HEK293 (cell line): Measurements from ENCODE around the gene SH2D4B.

Source experiments
- CTCF ChIA-PET: fragments of 350-600 bp; formaldehyde crosslinking; extraction: SDS; loops from one replicate; lab custom pipeline; 2021; ENCODE audit warnings: antibody characterized with exemption; lab: Yijun Ruan, JAX
- POLR2A ChIA-PET: fragments of 300-600 bp; formaldehyde crosslinking; extraction: SDS; loops from one replicate; lab custom pipeline; 2020; ENCODE audit warnings: antibody characterized with exemption, inconsistent platforms; lab: Yijun Ruan, JAX
- H3K27ac ChIP-seq: fragments of 200-500 bp; sonication (Bioruptor generic); 2 replicates; pipeline ENCODE4 v1.5.1; 2014; ENCODE audit warnings: low read depth, low read length, control low read depth, inconsistent platforms; ENCODE audit errors: extremely low read depth
- H3K36me3 ChIP-seq, 2 experiments: fragments of 200-500 bp in 1 of 2; sonication (Bioruptor generic) in 1 of 2; 1 replicate in 1 of 2; 2 replicates in 1 of 2; pipeline ENCODE4 v1.5.1; 2014 to 2017; ENCODE audit warnings: inconsistent platforms in 2 of 2, low read length in 2 of 2; ENCODE audit not compliant: control insufficient read depth in 2 of 2, insufficient read depth in 1 of 2
- H3K4me1 ChIP-seq: fragments of 200-500 bp; sonication (Bioruptor generic); 2 replicates; pipeline ENCODE4 v1.5.1; 2014; ENCODE audit warnings: mild to moderate bottlenecking, low read length, inconsistent platforms; ENCODE audit not compliant: control insufficient read depth, insufficient read depth
- H3K4me3 ChIP-seq: 2 replicates; pipeline ENCODE4 v1.5.1; 2011; ENCODE audit warnings: low read depth, mild to moderate bottlenecking, control low read depth, low read length, moderate library complexity
- H3K9me3 ChIP-seq: fragments of 200-500 bp; sonication (Bioruptor generic); 2 replicates; pipeline ENCODE4 v1.5.1; 2014; ENCODE audit warnings: low read depth, low read length, inconsistent platforms; ENCODE audit not compliant: control insufficient read depth, insufficient read depth
- BCL11A ChIP-seq: fragments of 450-650 bp; formaldehyde crosslinking; IDR thresholded peaks from 2 replicates; pipeline ENCODE4 v1.5.1; 2016; ENCODE audit warnings: low read depth, missing biosample characterization, missing genetic modification characterization
- GFI1B ChIP-seq: fragments of 450-650 bp; formaldehyde crosslinking; IDR thresholded peaks from 2 replicates; pipeline ENCODE4 v1.5.1; 2016; ENCODE audit warnings: missing biosample characterization, missing genetic modification characterization
- HOXC10 ChIP-seq: sonication (generic); formaldehyde crosslinking; IDR thresholded peaks from 2 replicates; pipeline ENCODE4 v1.8.1; 2023; ENCODE audit warnings: mild to moderate bottlenecking, missing genetic modification reagents
- KLF7 ChIP-seq: fragments of 450-650 bp; formaldehyde crosslinking; IDR thresholded peaks from 2 replicates; pipeline ENCODE4 v1.5.1; 2016; ENCODE audit warnings: missing biosample characterization, missing genetic modification characterization, borderline replicate concordance
- MYNN ChIP-seq: fragments of 450-650 bp; formaldehyde crosslinking; IDR thresholded peaks from 2 replicates; pipeline ENCODE4 v1.5.1; 2016; ENCODE audit warnings: missing biosample characterization, missing genetic modification characterization, borderline replicate concordance
- MZF1 ChIP-seq: fragments of 450-650 bp; formaldehyde crosslinking; IDR thresholded peaks from 2 replicates; pipeline ENCODE4 v1.5.1; 2017; ENCODE audit warnings: missing biosample characterization, missing genetic modification characterization, borderline replicate concordance
- ZEB2 ChIP-seq: fragments of 450-650 bp; formaldehyde crosslinking; IDR thresholded peaks from 2 replicates; pipeline ENCODE4 v1.5.1; 2016; ENCODE audit warnings: missing biosample characterization, missing genetic modification characterization
- ZNF133 ChIP-seq: fragments of 450-650 bp; formaldehyde crosslinking; IDR thresholded peaks from 2 replicates; pipeline ENCODE4 v1.5.1; 2016; ENCODE audit warnings: missing biosample characterization, missing genetic modification characterization
- ZNF214 ChIP-seq: fragments of 450-650 bp; formaldehyde crosslinking; IDR thresholded peaks from 2 replicates; pipeline ENCODE4 v1.5.1; 2017; ENCODE audit warnings: missing biosample characterization, mild to moderate bottlenecking, missing genetic modification characterization, borderline replicate concordance
- ZNF239 ChIP-seq: fragments of 450-650 bp; formaldehyde crosslinking; IDR thresholded peaks from 2 replicates; pipeline ENCODE4 v1.5.1; 2016; ENCODE audit warnings: missing biosample characterization, missing genetic modification characterization
- ZNF423 ChIP-seq: fragments of 450-650 bp; formaldehyde crosslinking; IDR thresholded peaks from 2 replicates; pipeline ENCODE4 v1.5.1; 2016; ENCODE audit warnings: missing biosample characterization, missing genetic modification characterization
- ZNF48 ChIP-seq: fragments of 450-650 bp; formaldehyde crosslinking; IDR thresholded peaks from 2 replicates; pipeline ENCODE4 v1.5.1; 2016; ENCODE audit warnings: missing biosample characterization, missing genetic modification characterization
- ZNF501 ChIP-seq: fragments of 450-650 bp; formaldehyde crosslinking; IDR thresholded peaks from 2 replicates; pipeline ENCODE4 v1.5.1; 2016; ENCODE audit warnings: missing biosample characterization, missing genetic modification characterization
- ZNF510 ChIP-seq: fragments of 450-650 bp; formaldehyde crosslinking; IDR thresholded peaks from 2 replicates; pipeline ENCODE4 v1.5.1; 2018; ENCODE audit warnings: mild to moderate bottlenecking, missing genetic modification characterization, missing biosample characterization; ENCODE audit not compliant: insufficient replicate concordance
- ZNF561 ChIP-seq: fragments of 450-650 bp; IDR thresholded peaks from 2 replicates; pipeline ENCODE4 v1.5.1; 2018; ENCODE audit warnings: missing biosample characterization, missing genetic modification characterization, borderline replicate concordance
- ZNF626 ChIP-seq: fragments of 450-650 bp; sonication (Bioruptor Pico); formaldehyde crosslinking; IDR thresholded peaks from 2 replicates; pipeline ENCODE4 v1.5.1; 2018; ENCODE audit warnings: missing biosample characterization, missing genetic modification characterization, inconsistent platforms
- ZNF677 ChIP-seq: fragments of 450-650 bp; IDR thresholded peaks from 2 replicates; pipeline ENCODE4 v1.5.0; 2018; ENCODE audit warnings: missing biosample characterization, mild to moderate bottlenecking, missing genetic modification characterization, moderate library complexity
- ZNF747 ChIP-seq: fragments of 450-650 bp; formaldehyde crosslinking; IDR thresholded peaks from 2 replicates; pipeline ENCODE4 v1.5.1; 2016; ENCODE audit warnings: missing biosample characterization, missing genetic modification characterization
- ZSCAN16 ChIP-seq: fragments of 450-650 bp; formaldehyde crosslinking; IDR thresholded peaks from 2 replicates; pipeline ENCODE4 v1.5.1; 2016; ENCODE audit warnings: missing biosample characterization, missing genetic modification characterization
- TF ChIP-seq, protein P1 (sequence below): sonication (generic); formaldehyde crosslinking; IDR thresholded peaks from 2 replicates; pipeline ENCODE4 v1.8.1; 2022; ENCODE audit warnings: mild to moderate bottlenecking, moderate library complexity, missing genetic modification reagents
- TF ChIP-seq, protein P2 (sequence below): fragments of 450-650 bp; formaldehyde crosslinking; IDR thresholded peaks from 2 replicates; pipeline ENCODE4 v1.5.1; 2017; ENCODE audit warnings: missing biosample characterization, mild to moderate bottlenecking, missing genetic modification characterization, moderate library complexity
- TF ChIP-seq, protein P3 (sequence below): fragments of 450-650 bp; formaldehyde crosslinking; IDR thresholded peaks from 2 replicates; pipeline ENCODE4 v1.5.1; 2016; ENCODE audit warnings: missing biosample characterization, missing genetic modification characterization
- TF ChIP-seq, protein P4 (sequence below): fragments of 450-650 bp; formaldehyde crosslinking; IDR thresholded peaks from 2 replicates; pipeline ENCODE4 v1.5.1; 2016; ENCODE audit warnings: missing biosample characterization, missing genetic modification characterization
- TF ChIP-seq, protein P5 (sequence below): fragments of 450-650 bp; formaldehyde crosslinking; IDR thresholded peaks from 2 replicates; pipeline ENCODE4 v1.5.1; 2016; ENCODE audit warnings: missing biosample characterization, missing genetic modification characterization

Gene SH2D4B

DNA sequence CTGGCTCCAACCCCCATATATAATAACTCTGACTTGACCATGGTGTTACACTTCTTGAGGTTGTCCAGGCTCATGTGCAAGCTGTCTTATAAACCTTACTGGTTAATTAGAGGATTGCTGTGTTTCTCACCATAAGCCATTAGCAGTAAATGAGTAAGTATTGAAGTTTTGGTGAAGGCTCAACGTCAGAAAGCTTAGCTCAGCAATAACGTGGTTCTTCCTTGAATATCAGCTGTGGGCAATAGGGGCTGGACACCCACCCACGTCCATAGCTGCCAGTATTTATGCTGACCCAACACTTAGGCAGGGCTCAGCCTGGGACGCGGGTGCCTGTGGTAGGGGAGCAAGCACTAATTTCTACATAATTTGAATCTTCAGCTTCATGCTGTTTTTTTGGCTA is 134.1 kb downstream of the SH2D4B start:
- Histone ChIP-seq H3K4me1 (no peaks in the 10 kb centered on the region), H3K27ac (no peak overlapping the region), H3K4me3 (no peak overlapping the region), H3K9me3 (no peaks in the 10 kb centered on the region), H3K36me3 (no peaks in the 10 kb centered on the region)
- ChIA-PET POLR2A (no interaction called here), CTCF (interaction anchor here (0.9 to 6.7 kb wide), 3 partner anchors 9 to 273 kb away, joined by 4 to 58 read pairs (median 7); no protein-coding TSS in a partner anchor)
- TF ChIP-seq MYNN (tag by site-specific recombination) (no peak), ZNF48 (tag by site-specific recombination) (no peak), BCL11A (tag by site-specific recombination) (no peak), ZNF626 (tag by site-specific recombination) (no peak), ZEB2 (no peak), ZNF214 (no peak), ZNF510 (tag by site-specific recombination) (no peak), ZNF423 (tag by site-specific recombination) (no peak), KLF7 (tag by site-specific recombination) (no peak), ZNF747 (tag by site-specific recombination) (no peak), ZNF239 (tag by site-specific recombination) (no peak), ZNF501 (tag by site-specific recombination) (no peak), ZNF561 (tag by site-specific recombination) (no peak), MZF1 (tag by site-specific recombination) (no peak)
- TF ChIP-seq, protein P1, sequence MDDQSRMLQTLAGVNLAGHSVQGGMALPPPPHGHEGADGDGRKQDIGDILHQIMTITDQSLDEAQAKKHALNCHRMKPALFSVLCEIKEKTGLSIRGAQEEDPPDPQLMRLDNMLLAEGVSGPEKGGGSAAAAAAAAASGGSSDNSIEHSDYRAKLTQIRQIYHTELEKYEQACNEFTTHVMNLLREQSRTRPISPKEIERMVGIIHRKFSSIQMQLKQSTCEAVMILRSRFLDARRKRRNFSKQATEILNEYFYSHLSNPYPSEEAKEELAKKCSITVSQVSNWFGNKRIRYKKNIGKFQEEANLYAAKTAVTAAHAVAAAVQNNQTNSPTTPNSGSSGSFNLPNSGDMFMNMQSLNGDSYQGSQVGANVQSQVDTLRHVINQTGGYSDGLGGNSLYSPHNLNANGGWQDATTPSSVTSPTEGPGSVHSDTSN (CRISPR knock-in tag): no peak

DNA sequence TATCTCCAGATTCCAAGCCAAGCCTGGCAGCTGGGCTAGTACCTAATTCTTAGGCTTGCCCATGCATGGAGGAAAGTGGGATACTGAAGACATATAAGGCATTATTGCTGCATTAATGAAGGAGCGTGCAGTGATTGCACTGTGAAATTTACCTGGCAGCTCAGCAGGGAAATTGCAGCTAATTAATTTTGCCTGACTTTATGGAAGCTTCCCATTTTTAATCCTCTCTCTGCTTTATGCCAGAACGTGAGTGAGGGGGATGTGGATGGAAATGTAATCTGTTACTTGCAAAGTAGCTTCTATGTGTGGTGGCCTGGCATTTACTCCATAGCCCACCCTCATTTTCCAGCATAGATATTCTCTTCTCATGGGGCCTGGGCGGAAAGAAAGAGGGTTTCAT is 134.9 kb downstream of the SH2D4B start:
- H3K27ac ChIP-seq: no peak overlapping the region
- no peak overlapping the region for H3K4me3 ChIP-seq
- no peaks in the 10 kb centered on the region for H3K9me3 ChIP-seq
- H3K36me3 ChIP-seq: no peaks in the 10 kb centered on the region
- TF ChIP-seq GFI1B (tag by site-specific recombination): no peak
- TF ChIP-seq, protein P2, sequence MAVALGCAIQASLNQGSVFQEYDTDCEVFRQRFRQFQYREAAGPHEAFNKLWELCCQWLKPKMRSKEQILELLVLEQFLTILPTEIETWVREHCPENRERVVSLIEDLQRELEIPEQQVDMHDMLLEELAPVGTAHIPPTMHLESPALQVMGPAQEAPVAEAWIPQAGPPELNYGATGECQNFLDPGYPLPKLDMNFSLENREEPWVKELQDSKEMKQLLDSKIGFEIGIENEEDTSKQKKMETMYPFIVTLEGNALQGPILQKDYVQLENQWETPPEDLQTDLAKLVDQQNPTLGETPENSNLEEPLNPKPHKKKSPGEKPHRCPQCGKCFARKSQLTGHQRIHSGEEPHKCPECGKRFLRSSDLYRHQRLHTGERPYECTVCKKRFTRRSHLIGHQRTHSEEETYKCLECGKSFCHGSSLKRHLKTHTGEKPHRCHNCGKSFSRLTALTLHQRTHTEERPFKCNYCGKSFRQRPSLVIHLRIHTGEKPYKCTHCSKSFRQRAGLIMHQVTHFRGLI: no peak
- no peak for TF ChIP-seq ZSCAN16 (tag by site-specific recombination)
- TF ChIP-seq BCL11A (tag by site-specific recombination): no peak
- TF ChIP-seq, protein P3, sequence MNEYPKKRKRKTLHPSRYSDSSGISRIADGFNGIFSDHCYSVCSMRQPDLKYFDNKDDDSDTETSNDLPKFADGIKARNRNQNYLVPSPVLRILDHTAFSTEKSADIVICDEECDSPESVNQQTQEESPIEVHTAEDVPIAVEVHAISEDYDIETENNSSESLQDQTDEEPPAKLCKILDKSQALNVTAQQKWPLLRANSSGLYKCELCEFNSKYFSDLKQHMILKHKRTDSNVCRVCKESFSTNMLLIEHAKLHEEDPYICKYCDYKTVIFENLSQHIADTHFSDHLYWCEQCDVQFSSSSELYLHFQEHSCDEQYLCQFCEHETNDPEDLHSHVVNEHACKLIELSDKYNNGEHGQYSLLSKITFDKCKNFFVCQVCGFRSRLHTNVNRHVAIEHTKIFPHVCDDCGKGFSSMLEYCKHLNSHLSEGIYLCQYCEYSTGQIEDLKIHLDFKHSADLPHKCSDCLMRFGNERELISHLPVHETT: no peak
- TF ChIP-seq ZNF133 (tag by site-specific recombination): no peak
- TF ChIP-seq, protein P4, sequence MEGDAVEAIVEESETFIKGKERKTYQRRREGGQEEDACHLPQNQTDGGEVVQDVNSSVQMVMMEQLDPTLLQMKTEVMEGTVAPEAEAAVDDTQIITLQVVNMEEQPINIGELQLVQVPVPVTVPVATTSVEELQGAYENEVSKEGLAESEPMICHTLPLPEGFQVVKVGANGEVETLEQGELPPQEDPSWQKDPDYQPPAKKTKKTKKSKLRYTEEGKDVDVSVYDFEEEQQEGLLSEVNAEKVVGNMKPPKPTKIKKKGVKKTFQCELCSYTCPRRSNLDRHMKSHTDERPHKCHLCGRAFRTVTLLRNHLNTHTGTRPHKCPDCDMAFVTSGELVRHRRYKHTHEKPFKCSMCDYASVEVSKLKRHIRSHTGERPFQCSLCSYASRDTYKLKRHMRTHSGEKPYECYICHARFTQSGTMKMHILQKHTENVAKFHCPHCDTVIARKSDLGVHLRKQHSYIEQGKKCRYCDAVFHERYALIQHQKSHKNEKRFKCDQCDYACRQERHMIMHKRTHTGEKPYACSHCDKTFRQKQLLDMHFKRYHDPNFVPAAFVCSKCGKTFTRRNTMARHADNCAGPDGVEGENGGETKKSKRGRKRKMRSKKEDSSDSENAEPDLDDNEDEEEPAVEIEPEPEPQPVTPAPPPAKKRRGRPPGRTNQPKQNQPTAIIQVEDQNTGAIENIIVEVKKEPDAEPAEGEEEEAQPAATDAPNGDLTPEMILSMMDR (tag by site-specific recombination): no peak
- TF ChIP-seq, protein P5, sequence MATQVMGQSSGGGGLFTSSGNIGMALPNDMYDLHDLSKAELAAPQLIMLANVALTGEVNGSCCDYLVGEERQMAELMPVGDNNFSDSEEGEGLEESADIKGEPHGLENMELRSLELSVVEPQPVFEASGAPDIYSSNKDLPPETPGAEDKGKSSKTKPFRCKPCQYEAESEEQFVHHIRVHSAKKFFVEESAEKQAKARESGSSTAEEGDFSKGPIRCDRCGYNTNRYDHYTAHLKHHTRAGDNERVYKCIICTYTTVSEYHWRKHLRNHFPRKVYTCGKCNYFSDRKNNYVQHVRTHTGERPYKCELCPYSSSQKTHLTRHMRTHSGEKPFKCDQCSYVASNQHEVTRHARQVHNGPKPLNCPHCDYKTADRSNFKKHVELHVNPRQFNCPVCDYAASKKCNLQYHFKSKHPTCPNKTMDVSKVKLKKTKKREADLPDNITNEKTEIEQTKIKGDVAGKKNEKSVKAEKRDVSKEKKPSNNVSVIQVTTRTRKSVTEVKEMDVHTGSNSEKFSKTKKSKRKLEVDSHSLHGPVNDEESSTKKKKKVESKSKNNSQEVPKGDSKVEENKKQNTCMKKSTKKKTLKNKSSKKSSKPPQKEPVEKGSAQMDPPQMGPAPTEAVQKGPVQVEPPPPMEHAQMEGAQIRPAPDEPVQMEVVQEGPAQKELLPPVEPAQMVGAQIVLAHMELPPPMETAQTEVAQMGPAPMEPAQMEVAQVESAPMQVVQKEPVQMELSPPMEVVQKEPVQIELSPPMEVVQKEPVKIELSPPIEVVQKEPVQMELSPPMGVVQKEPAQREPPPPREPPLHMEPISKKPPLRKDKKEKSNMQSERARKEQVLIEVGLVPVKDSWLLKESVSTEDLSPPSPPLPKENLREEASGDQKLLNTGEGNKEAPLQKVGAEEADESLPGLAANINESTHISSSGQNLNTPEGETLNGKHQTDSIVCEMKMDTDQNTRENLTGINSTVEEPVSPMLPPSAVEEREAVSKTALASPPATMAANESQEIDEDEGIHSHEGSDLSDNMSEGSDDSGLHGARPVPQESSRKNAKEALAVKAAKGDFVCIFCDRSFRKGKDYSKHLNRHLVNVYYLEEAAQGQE (tag by site-specific recombination): no peak
- TF ChIP-seq ZNF677 (tag by site-specific recombination): no peak
- no peak for TF ChIP-seq HOXC10
- ChIA-PET POLR2A (no interaction called here), CTCF (interaction anchor here (0.7 to 6.7 kb wide), 3 partner anchors 10 to 253 kb away, joined by 3 to 58 read pairs (median 7); no protein-coding TSS in a partner anchor)
- no peaks in the 10 kb centered on the region for H3K4me1 ChIP-seq
